Measurements from ENCODE around the gene OVCA2.

Gene OVCA2

GRCh38 chr17:2034806-2035540 lies 6.8 kb upstream of the OVCA2 start:
- DNase-seq, result no peak

DNA sequence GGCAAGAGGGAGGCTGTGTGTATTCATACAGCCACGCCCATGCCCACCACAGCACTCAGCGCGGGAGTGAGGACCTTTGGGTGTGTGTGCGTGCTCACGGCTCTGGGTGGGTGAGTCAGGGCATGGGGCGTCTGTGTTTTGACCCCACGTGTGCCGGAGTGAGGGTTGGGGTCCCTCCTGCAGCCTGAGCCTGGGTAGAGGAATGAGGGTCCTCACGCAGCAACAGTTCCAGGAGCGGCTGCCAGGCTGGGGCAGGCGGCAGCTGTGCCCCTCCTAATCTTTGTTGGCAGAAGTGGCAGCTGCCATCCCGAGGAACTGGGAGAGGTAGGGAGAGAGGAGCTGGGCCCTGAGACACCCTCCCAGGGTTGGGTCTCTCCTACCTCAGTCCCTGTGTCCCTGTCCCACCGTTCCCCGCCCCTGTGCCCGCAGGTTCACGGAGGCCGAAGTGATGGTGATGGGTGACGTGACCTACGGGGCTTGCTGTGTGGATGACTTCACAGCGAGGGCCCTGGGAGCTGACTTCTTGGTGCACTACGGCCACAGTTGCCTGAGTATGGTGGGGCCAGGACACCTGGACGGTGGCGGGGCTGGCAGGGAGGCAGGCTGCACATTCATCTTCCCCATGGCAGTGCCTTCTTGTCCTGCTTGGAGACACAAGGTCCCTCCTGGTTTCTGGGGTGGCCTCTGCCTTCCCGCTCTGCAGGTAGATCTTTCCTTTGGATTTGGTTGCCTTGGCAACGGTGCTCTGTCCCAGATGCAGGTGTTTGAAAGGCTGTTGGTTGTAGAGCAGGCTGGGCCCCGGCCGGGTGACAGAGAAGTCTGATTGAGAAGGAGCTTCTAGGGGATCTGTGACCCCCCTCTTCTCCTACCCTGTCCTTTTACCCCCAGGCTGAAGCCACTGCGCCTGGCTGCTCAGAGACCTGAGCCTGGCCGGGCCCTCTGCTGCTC lies 6.0 kb upstream of the OVCA2 start:
- DNase-seq, result no peak

GRCh38 chr17:2037155-2037554 lies 4.7 kb upstream of the OVCA2 start:
- DNase-seq, result no peak

DNA sequence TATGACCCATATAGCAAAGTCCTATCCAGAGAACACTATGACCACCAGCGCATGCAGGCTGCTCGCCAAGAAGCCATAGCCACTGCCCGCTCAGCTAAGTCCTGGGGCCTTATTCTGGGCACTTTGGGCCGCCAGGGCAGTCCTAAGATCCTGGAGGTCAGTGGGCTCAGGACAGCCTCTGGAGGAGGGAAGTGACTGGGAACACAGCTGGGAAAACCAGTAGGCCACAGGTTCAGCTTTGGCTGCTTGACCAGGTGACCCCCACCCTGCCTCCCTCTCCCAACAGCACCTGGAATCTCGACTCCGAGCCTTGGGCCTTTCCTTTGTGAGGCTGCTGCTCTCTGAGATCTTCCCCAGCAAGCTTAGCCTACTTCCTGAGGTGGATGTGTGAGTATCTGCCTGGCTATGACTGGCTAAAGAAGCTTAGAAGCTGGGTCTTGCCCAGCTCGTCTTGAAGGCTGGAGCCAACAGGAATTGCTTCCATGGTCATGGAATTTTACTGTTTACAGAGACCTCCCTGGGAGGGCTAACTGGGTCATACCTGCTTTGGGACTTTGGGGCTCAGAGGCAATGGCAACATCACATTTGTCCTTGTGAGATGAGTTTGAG lies 1.5 kb upstream of the OVCA2 start:
- DNase-seq, result no peak

DNA sequence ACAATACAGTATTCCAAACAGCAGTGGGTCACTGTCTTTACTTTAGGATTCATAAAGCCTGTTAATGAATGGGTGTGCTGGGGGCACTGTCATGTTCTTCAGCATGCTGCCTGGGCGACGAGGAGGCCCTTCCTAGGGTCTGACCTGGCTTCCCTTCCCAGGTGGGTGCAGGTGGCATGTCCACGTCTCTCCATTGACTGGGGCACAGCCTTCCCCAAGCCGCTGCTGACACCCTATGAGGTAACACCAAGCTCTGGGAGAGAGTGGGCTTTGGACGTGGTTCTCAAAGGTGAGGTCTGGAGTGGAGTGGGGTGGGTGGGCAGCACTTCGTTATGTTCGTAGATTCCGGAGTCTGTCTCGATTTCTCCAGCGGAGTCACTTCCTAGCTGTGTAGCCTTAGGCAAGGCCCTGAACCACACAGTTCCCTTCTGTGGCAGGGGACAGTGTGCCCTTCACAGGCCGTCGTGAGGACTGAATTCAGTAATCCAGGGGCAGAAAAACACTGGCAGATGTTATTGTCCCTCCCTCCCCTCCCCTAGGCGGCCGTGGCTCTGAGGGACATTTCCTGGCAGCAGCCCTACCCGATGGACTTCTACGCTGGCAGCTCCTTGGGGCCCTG lies 771 bp upstream of the OVCA2 start:
- DNase-seq, result no peak

- no peak for DNase-seq
Observed at GRCh38 chr17:2042390-2042847, 597 bp downstream of the OVCA2 start.

GRCh38 chr17:2042933-2043332 lies 1.1 kb downstream of the OVCA2 start:
- no peak for DNase-seq

GRCh38 chr17:2043785-2044184 lies 2.0 kb downstream of the OVCA2 start:
- no peak for DNase-seq

- no peak for DNase-seq
Observed at GRCh38 chr17:2044263-2044894, 2.6 kb downstream of the OVCA2 start.

GRCh38 chr17:2047590-2047989 lies 5.8 kb downstream of the OVCA2 start:
- no peak for DNase-seq

GRCh38 chr17:2048805-2049204 lies 7.0 kb downstream of the OVCA2 start:
- DNase-seq, result no peak

GRCh38 chr17:2049333-2050299 lies 7.8 kb downstream of the OVCA2 start:
- peak; percentile 85 for DNase-seq

DNA sequence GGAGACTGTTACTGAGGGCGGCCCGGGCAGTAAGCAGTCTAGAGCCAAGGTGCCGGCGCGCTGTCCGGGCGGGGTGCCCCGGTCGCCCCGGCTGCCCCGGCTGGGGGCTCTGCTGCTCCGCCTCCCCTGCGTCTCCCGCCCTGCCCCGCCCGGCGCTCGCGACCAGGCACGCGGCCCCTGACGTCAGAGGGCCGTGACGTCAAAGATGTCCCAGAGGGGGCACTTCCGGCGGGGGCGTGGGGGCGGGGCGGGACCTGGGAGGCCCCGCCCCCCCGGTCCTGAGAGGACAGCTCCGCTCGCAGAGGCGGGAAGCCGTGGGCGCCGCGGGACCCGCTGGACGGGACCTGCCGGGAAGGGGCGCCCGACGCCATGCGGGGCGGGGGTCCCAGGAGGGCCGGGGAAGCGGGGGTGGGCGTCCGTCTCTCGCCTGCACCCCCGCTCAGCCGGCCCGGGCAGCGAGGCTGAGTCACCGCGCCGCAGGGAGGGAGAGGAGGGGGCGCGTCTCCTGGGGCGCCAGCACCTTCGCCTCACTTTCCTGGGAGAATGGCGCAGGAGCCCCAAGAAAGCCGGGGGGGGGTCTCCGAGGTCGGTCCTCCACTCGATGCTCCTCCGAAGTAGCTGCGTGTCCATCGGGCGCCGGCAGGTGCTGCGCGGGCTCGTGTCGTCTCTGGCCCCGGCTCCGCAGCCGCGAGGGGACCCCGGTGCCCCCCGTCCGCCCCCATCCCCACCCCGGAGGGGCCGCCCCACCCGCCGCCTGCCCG lies 8.7 kb downstream of the OVCA2 start:
- peak; percentile 68 for DNase-seq

- no peak for DNase-seq
Observed at GRCh38 chr17:2051061-2051932, 9.5 kb downstream of the OVCA2 start.

DNA sequence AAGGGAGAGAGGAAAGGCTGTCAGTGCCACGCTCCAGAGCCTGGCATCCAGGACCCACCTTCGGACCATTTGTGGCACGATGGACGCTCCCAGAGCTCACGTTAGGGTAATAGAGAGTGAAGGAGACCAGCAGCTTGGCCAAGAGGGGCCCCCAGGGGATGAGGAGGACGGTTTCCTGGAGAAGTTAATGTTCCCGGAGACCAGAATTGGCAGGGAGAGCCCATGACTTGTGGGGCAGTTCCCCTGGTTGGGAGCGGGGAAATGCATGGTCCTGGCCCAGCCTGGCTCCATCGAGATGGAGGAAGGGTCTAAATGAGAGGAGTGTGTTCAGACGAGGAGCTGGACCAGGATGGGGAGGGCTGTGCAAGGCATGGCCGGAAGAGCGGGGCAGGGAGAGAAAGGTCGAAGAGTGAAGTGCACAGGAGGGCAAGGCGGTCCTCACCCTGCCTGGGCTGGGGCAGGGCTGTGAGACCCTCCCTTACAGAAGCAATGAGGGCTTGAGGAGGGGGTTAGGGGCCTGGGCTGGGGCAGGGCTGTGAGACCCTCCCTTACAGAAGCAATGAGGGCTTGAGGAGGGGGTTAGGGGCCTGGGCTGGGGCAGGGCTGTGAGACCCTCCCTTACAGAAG lies 10.2 kb downstream of the OVCA2 start:
- DNase-seq, result no peak

GRCh38 chr17:2053380-2054261 lies 11.8 kb downstream of the OVCA2 start:
- peak; percentile 65 for DNase-seq

DNA sequence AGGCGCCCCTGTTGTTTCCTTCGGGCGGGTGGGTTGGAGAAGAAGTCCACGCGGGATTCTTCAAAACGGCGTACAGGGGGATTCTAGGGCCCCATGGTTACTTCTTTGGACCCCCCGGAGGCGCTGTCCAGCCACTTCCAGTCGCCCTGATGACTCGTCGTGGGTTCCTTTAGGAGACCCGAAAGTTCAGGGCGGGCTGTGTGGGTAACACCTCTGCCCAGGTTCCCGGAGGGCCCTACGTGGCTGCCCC lies 12.4 kb downstream of the OVCA2 start:
- no peak for DNase-seq

Measured in effector CD8-positive, alpha-beta T cell (primary cell).